Ectodermal cell (in vitro differentiated cells): ENCODE data around the gene COL15A1.

Experiments
- H3K27ac ChIP-seq: 2 replicates; pipeline ENCODE4 v1.7.0; 2013; ENCODE audit warnings: mild to moderate bottlenecking, low read depth, low read length; ENCODE audit not compliant: insufficient read depth, poor library complexity, severe bottlenecking
- H3K27me3 ChIP-seq: 2 replicates; pipeline ENCODE4 v1.7.0; 2013; ENCODE audit warnings: mild to moderate bottlenecking, low read length; ENCODE audit not compliant: insufficient read depth, control insufficient read depth, poor library complexity, severe bottlenecking
- H3K36me3 ChIP-seq: one replicate; pipeline ENCODE4 v1.7.0; 2013; ENCODE audit warnings: low read length; ENCODE audit not compliant: control insufficient read depth, insufficient read depth
- H3K4me1 ChIP-seq: one replicate; pipeline ENCODE4 v1.7.0; 2013; ENCODE audit warnings: low read length; ENCODE audit not compliant: control insufficient read depth, insufficient read depth
- H3K4me3 ChIP-seq: 2 replicates; pipeline ENCODE4 v1.7.0; 2013; ENCODE audit warnings: low read depth, low read length, control low read depth; ENCODE audit not compliant: insufficient read depth
- H3K9me3 ChIP-seq: 2 replicates; pipeline ENCODE4 v1.7.0; 2013; ENCODE audit warnings: mild to moderate bottlenecking, low read length, moderate library complexity; ENCODE audit not compliant: control insufficient read depth
- WGBS, 2 experiments: methylation state at CpG; one replicate each; pipeline ENCODE4 v1.1.7; 2013; ENCODE audit warnings: missing lambda C conversion rate in 2 of 2; 5-methylcytosine and 5-hydroxymethylcytosine counted together

COL15A1 gene

GRCh38 chr9:99060621-99061020 lies 116.9 kb downstream of the COL15A1 start:
- Histone ChIP-seq H3K27ac (no peak overlapping the region), H3K4me1 (no peaks in the 10 kb centered on the region), H3K4me3 (no peak overlapping the region), H3K27me3 (no peaks in the 10 kb centered on the region), H3K36me3 (no peaks in the 10 kb centered on the region), H3K9me3 (no peaks in the 10 kb centered on the region)
- 83 to 88% methylated on average over 2 of the region's 2 CpGs for WGBS, 2 experiments

DNA sequence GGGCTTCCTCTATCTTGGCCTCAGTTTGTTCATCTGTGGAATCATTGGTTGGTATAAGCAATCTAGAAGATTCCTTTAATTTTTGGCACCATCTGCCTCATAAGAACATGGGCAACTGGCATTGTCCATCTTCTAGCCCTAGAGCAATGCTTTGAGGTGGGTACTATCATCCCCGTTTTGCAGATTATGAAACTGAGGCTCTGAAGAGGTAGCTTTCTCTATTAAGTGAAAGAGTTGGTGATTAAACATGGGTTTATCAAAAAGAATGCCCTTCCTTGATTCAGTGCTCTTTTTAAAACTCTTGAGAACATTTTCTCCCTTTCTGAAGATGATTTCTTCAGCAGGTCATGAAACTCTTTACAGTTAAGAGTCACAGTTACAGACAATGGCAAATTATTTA lies 118.8 kb downstream of the COL15A1 start:
- 88 to 92% methylated on average over 1 of the region's 1 CpG for WGBS, 2 experiments
- no peaks in the 10 kb centered on the region for H3K9me3 ChIP-seq
- no peak overlapping the region for H3K27ac ChIP-seq
- H3K36me3 ChIP-seq = no peaks in the 10 kb centered on the region
- no peaks in the 10 kb centered on the region for H3K4me1 ChIP-seq
- no peaks in the 10 kb centered on the region for H3K27me3 ChIP-seq
- no peak overlapping the region for H3K4me3 ChIP-seq

DNA sequence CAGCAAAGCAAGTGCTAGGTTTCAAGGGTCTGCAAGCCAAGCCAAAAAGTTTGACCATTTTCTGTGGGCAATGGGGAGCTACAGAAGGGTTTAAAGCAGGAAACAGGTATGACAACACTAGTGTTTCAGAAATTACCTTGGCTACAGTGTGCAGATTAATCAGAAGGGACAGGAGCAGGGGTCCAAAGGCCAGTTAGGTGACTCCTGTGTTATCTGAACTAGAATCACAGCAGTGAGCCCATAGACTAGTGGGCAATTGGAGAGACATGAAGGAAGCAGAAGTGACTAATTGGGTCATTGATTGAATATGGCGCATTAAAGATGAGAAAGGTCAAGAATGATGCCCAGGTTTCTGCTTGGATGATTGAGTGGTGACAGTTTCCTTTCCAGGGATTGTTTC lies 119.8 kb downstream of the COL15A1 start:
- 99 to 100% methylated on average over 1 of the region's 1 CpG for WGBS, 2 experiments
- no peak overlapping the region for H3K4me3 ChIP-seq
- H3K27ac ChIP-seq = no peak overlapping the region
- H3K36me3 ChIP-seq = no peaks in the 10 kb centered on the region
- H3K4me1 ChIP-seq = no peaks in the 10 kb centered on the region
- no peaks in the 10 kb centered on the region for H3K9me3 ChIP-seq
- no peaks in the 10 kb centered on the region for H3K27me3 ChIP-seq

GRCh38 chr9:99066571-99066970 lies 122.9 kb downstream of the COL15A1 start:
- Histone ChIP-seq H3K4me1 (no peaks in the 10 kb centered on the region), H3K9me3 (no peaks in the 10 kb centered on the region), H3K27ac (no peak overlapping the region), H3K36me3 (no peaks in the 10 kb centered on the region), H3K4me3 (no peak overlapping the region), H3K27me3 (no peaks in the 10 kb centered on the region)
- WGBS, 2 experiments = 80 to 82% methylated on average over 3 of the region's 3 CpGs

DNA sequence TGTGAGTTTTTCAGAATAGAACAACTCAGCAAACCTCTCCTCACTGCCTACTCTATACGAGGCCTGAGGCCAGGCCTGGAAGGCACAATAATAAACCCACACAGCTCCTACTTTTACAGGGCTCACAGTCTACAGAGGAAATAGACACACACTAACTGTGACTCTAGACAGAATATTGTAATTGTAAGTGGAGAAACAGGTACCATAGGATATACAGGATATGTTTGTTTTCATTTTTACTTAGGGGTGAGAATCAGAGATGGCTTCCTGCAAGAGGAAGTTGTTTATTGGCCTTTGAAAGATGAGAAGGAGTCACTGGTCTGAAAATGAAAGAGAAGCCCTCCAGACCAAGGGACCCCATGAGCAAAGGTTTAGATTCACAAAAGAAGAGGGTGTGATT lies 125.4 kb downstream of the COL15A1 start:
- H3K36me3 ChIP-seq = no peaks in the 10 kb centered on the region
- H3K4me3 ChIP-seq = no peak overlapping the region
- 100% methylated on average over 1 of the region's 1 CpG for WGBS, 2 experiments
- no peak overlapping the region for H3K27ac ChIP-seq
- no peaks in the 10 kb centered on the region for H3K4me1 ChIP-seq
- H3K9me3 ChIP-seq = no peaks in the 10 kb centered on the region
- H3K27me3 ChIP-seq = no peaks in the 10 kb centered on the region

DNA sequence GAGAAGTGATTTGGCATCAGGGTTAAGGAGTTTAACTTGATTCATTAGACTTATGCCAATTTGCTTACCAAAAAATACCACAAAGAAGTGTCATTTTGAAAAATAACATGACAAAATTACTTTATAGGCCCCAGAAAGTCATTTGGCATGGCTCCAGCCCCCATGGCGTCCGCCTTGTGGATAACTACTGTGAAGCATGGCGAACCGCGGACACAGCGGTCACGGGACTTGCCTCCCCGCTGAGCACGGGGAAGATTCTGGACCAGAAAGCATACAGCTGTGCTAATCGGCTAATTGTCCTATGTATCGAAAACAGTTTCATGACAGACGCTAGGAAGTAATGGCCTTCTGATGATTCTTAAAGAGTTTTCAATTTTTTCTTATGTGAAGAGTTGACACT lies 125.8 kb downstream of the COL15A1 start:
- Histone ChIP-seq H3K36me3 (no peaks in the 10 kb centered on the region), H3K9me3 (no peaks in the 10 kb centered on the region), H3K4me1 (no peaks in the 10 kb centered on the region), H3K27ac (no peak overlapping the region), H3K27me3 (no peaks in the 10 kb centered on the region), H3K4me3 (no peak overlapping the region)
- WGBS, 2 experiments = 94% methylated on average over 12 of the region's 12 CpGs

DNA sequence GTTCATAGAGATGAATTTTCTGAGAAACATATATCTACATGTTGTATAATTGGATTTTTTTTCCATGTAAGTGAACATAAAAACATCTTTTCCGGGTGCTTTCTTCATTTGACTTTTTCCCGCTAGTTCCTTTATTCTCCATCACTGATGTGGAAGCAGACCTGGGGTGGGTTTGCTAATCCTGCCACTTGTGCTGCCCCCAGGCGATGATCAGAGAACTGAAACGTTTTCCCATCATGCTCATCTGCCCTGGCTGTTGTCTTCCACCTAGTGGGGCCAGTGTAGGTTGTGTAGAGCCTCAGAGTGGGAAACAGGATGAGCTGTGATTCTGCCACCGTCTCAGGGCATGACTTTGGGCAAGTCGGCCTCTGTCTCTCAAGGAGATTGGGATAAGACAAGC lies 127.0 kb downstream of the COL15A1 start:
- no peaks in the 10 kb centered on the region for H3K27me3 ChIP-seq
- no peak overlapping the region for H3K27ac ChIP-seq
- no peaks in the 10 kb centered on the region for H3K36me3 ChIP-seq
- no peak overlapping the region for H3K4me3 ChIP-seq
- no peaks in the 10 kb centered on the region for H3K9me3 ChIP-seq
- no peaks in the 10 kb centered on the region for H3K4me1 ChIP-seq
- WGBS, 2 experiments = 86 to 90% methylated on average over 6 of the region's 6 CpGs

DNA sequence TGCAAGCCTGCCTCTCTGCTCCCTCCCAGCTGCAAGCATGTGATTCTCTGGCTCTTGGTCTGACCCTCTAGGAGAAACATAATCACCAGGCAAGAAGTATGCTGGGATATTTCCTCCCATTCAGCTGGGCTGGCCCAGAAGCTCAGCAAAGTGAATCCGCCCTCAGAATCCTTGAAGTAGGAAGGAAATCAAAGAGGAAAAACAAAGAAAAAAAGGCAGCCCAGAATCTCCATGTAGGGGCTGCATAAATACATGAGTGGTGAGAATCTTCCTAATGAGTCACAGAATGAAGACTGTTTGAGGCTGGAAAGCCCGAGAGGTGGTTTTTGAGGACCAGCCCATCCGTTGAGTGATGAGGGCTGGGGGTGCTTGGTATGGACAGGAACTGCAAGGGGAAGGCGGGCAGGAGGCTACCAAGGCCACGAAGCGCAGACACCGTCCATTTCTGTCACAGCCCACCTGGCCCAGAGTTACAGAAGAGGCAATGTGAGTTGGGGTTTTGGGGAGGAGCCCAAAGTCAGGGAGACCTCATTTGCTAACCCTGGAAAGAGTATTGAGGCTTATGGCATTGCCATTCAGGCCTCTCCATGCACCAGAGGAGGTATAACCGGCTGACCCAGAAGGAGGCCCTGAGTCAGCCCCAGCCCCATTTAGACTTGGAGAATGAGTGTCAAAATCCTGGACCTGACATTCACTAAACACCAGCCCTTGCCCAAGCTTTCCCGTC lies 127.8 kb downstream of the COL15A1 start:
- WGBS, 2 experiments = 93 to 96% methylated on average over 9 of the region's 9 CpGs
- H3K9me3 ChIP-seq = no peaks in the 10 kb centered on the region
- H3K27ac ChIP-seq = no peak overlapping the region
- H3K36me3 ChIP-seq = no peaks in the 10 kb centered on the region
- H3K4me1 ChIP-seq = no peaks in the 10 kb centered on the region
- no peak overlapping the region for H3K4me3 ChIP-seq
- no peaks in the 10 kb centered on the region for H3K27me3 ChIP-seq

DNA sequence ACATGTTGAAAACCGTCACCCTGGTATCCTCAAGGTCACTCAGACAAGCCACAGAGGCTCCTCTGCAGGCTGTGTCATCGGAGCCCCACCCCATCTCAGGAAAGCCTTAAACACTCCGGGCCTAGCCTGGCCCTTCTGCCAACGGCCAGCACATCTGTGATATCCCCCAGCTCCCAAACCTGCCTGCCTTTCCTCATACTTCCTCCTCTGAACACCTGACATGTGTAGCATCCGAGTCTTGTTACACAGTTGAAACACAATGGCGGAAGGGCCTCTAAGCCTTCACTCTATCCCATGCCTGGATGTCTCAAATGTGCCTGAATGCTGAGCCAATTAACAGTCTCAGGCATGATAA lies 128.3 kb downstream of the COL15A1 start:
- H3K36me3 ChIP-seq = no peaks in the 10 kb centered on the region
- no peaks in the 10 kb centered on the region for H3K9me3 ChIP-seq
- H3K27ac ChIP-seq = no peak overlapping the region
- H3K4me1 ChIP-seq = no peaks in the 10 kb centered on the region
- H3K27me3 ChIP-seq = no peaks in the 10 kb centered on the region
- H3K4me3 ChIP-seq = no peak overlapping the region
- 92 to 93% methylated on average over 6 of the region's 6 CpGs for WGBS, 2 experiments

DNA sequence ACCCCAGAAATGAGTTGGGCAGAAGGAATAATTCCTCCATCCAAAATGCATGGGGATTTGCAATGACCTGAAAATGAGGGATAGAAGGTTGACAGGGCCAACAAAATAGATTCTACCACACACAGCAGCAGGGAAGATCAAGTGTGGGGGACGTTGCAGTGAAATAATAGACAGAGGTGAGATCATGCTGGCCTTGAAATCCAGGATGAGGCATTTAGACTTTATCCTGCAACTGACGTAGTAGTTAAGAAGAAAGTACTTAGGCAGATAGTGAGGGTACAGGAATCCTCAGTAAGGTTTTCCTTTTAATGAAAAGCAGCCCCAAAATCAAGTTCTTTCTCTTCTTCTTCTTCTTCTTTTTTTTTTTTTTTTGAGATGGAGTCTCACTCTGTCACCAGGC lies 129.6 kb downstream of the COL15A1 start:
- no peaks in the 10 kb centered on the region for H3K36me3 ChIP-seq
- H3K27me3 ChIP-seq = no peaks in the 10 kb centered on the region
- no peak overlapping the region for H3K4me3 ChIP-seq
- no peaks in the 10 kb centered on the region for H3K4me1 ChIP-seq
- H3K9me3 ChIP-seq = no peaks in the 10 kb centered on the region
- WGBS, 2 experiments = 87 to 91% methylated on average over 2 of the region's 2 CpGs
- no peak overlapping the region for H3K27ac ChIP-seq
